HepG2 (cell line): ENCODE data around the gene TPPP3. TPM values are rescaled to one million over a fixed set of nuclear protein-coding genes. Genes with fewer than 3 reads are reported as not detected.

ENCODE experiments used
- ERF ChIP-seq: IDR thresholded peaks from 2 replicates; pipeline ENCODE4 v1.6.1; 2018; ENCODE audit warnings: missing biosample characterization, missing genetic modification reagents
- FOXA3 ChIP-seq: IDR thresholded peaks from 2 replicates; pipeline ENCODE4 v1.6.1; 2016; ENCODE audit warnings: missing genetic modification reagents, missing compliant biosample characterization
- HIC2 ChIP-seq: sonication (generic); formaldehyde crosslinking; IDR thresholded peaks from 2 replicates; pipeline ENCODE4 v1.9.0; 2022; ENCODE audit warnings: low read depth, missing genetic modification reagents
- RELA ChIP-seq: sonication (generic); formaldehyde crosslinking; IDR thresholded peaks from 2 replicates; pipeline ENCODE4 v1.4.0; 2020; ENCODE audit warnings: missing genetic modification reagents
- REPIN1 ChIP-seq: sonication (generic); formaldehyde crosslinking; IDR thresholded peaks from 2 replicates; pipeline ENCODE4 v1.8.0; 2022; ENCODE audit warnings: missing genetic modification reagents, low read depth, mild to moderate bottlenecking, borderline replicate concordance
- ZBTB33 ChIP-seq: sonication (generic); formaldehyde crosslinking; IDR thresholded peaks from 2 replicates; pipeline ENCODE4 v1.4.0; 2020; ENCODE audit warnings: missing genetic modification reagents
- ZC3H13 ChIP-seq: sonication (generic); formaldehyde crosslinking; IDR thresholded peaks from 2 replicates; pipeline ENCODE4 v1.8.1; 2023; ENCODE audit warnings: mild to moderate bottlenecking, missing genetic modification reagents, moderate library complexity
- ZHX2 ChIP-seq, 2 experiments: sonication (generic) in 1 of 2; formaldehyde crosslinking in 1 of 2; IDR thresholded peaks; 2 replicates each; pipeline versions ENCODE4 v1.6.1 to v1.9.0; 2014 to 2022; ENCODE audit warnings: antibody characterized with exemption in 1 of 2, borderline replicate concordance in 1 of 2, inconsistent platforms in 1 of 2, low read depth in 1 of 2, missing genetic modification reagents in 1 of 2
- ZNF280B ChIP-seq: sonication (generic); formaldehyde crosslinking; IDR thresholded peaks from 2 replicates; pipeline ENCODE4 v1.5.0; 2020; ENCODE audit warnings: missing genetic modification reagents, mild to moderate bottlenecking, borderline replicate concordance
- ZNF501 ChIP-seq: sonication (generic); formaldehyde crosslinking; IDR thresholded peaks from 2 replicates; pipeline ENCODE4 v1.5.1; 2020; ENCODE audit warnings: mild to moderate bottlenecking, moderate library complexity, missing genetic modification reagents
- ZNF576 ChIP-seq: sonication (generic); formaldehyde crosslinking; IDR thresholded peaks from 2 replicates; pipeline ENCODE4 v1.4.0; 2020; ENCODE audit warnings: mild to moderate bottlenecking, missing genetic modification reagents
- ZNF784 ChIP-seq: sonication (generic); formaldehyde crosslinking; IDR thresholded peaks from 2 replicates; pipeline ENCODE4 v1.5.1; 2020; ENCODE audit warnings: missing genetic modification reagents, mild to moderate bottlenecking, borderline replicate concordance
- polyA plus RNA-seq, 8 experiments: library from polyadenylated mRNA; depleted of rRNA in 3 of 8; stranded (reverse) in 7 of 8; unstranded in 1 of 8; fragments of >200 nt; fragmentation: Illumina TruSeq in 4 of 8; extraction: Trizol in 4 of 8; gene quantifications; 2 replicates each; pipeline versions ENCODE4 v1.2.1 to v1.2.3, GENCODE V29; 2011 to 2016; ENCODE audit warnings: low read depth in 4 of 8, missing spikeins in 1 of 8, mixed read lengths in 1 of 8; ENCODE audit not compliant: insufficient read depth in 1 of 8
- total RNA-seq, 5 experiments: library from RNA; depleted of rRNA; stranded (reverse); fragments of >200 nt; fragmentation: Illumina TruSeq; extraction: Trizol; gene quantifications; 2 replicates each; pipeline ENCODE4 v1.2.3, GENCODE V29; 2016; ENCODE audit warnings: low read depth in 1 of 5

Gene TPPP3
- total and polyA plus RNA-seq, 2 of the 13 experiments (the other 11 are each of a cell fraction or from before 2014, with no cell fraction given) = 0.16 to 0.44 TPM

- TF ChIP-seq ZBTB33 (CRISPR knock-in tag) = peak; percentile 6; the same call in 1 of the 2 replicates
- peak; percentile 60 for TF ChIP-seq ZC3H13 (CRISPR knock-in tag)
- TF ChIP-seq ERF = peak; percentile 86
- TF ChIP-seq HIC2 (CRISPR knock-in tag) = peak; percentile 49
- peak; percentile 69; the same call in 1 of the 2 replicates for TF ChIP-seq ZNF280B
- 0 out of 2 replicates have a peak, but pooled peaks have one; percentile 89 for TF ChIP-seq ZNF576 (CRISPR knock-in tag)
- TF ChIP-seq ZNF784 (CRISPR knock-in tag) = 0 out of 2 replicates have a peak, but pooled peaks have one; percentile 29
- 0 out of 2 replicates have a peak, but pooled peaks have one; percentile 21 for TF ChIP-seq RELA (CRISPR knock-in tag)
- peak; percentile 34; the same call in 1 of the 2 replicates for TF ChIP-seq FOXA3 (CRISPR knock-in tag)
- TF ChIP-seq ZHX2 (IDR thresholded peaks at IDR 0.05; ENCODE audit: low read depth) = no peak
- TF ChIP-seq ZHX2 (CRISPR knock-in tag; IDR thresholded peaks at IDR 0.05; ENCODE audit: borderline replicate concordance) = no peak
- 0 out of 2 replicates have a peak, but pooled peaks have one; percentile 57 for TF ChIP-seq REPIN1 (CRISPR knock-in tag)
- TF ChIP-seq ZNF501 (CRISPR knock-in tag) = peak; percentile 36; the same call in 1 of the 2 replicates
Observed at GRCh38 chr16:67428146-67428731, 34.9 kb upstream of the TPPP3 start (continued).
